ENCODE results near the gene RTP2.
A peak's percentile ranks its signal among the peaks of the same experiment; 100 is the strongest.
"Not testable (repeated sequence)": the region's sequence is repeated elsewhere in the genome, so short reads cannot be mapped to it uniquely, and the experiment has no call there.

Gene RTP2

DNA sequence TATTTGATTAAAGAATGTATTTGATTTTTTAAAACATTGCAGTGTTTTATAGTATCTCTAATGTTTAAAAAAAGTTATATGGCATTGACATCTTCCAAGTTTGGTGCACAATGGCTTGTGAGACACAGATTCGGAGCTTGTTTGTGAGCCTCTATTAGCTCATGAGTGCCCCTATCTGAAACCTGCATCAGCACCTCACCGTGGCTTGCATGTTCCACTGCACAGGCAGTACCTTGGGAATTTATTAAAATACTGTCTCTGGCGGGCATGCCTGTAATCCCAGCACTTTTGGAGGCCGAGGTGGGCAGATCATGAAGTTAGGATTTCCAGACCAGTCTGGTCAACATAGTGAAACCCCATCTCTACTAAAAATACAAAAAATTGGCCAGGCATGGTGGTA is 6.8 kb upstream of the RTP2 start:
- DNase-seq, result no peak

DNA sequence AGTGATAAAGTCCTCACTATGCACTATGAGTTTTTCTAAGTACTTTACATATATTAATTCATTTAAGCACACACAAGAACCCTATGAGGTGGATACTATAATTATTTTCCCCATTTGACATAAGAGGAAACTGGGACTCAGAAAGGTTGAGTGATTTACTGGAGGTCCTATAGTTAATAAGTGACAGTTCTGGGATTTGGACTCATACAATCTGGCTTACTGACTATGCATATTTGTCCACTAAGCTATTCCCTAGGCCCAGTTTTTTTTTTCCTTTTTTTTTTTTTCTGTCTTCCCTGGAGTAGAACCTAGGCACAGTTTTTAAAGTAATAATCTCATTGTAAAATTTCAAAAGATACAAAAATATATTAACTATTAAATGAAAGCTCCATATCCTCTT is 6.3 kb upstream of the RTP2 start:
- no peak for DNase-seq

DNA sequence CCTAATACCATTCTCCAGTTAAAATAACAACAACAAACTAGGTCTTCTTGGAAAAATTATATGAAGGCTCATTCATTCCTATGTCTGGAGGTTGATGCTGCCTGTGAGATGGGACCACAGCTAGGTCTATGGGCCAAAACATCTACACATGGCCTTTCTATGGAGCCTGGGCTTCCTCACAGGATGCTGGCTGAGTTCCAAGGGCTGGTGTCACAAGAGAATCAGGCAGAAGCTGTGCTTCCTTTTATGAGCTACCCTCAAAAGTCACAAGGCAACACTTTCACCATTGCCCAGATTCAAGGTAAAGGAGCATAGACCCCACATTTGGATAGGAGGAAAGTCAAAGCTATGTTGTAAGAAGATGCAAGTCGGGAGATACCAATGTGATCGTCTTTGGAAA is 4.6 kb upstream of the RTP2 start:
- no peak for DNase-seq

DNA sequence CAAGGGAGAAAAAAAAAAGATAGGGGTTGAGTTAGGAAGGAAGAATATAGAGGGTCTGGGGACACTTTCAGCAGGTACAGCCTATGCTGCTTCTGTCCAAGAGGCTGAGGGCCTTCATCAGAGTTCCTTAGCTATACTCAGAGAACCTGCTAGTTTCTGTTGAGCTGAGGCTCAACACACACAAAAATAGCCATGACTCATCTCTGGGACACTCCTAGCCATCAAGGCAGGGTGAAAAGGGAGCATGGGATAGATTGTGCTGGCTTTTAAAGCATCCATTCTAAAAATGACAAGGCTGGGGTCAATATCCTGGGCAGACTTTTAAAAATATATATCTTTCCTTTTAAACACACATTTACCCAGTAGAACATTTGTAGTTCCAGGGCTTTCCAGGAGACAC is 2.8 kb upstream of the RTP2 start:
- no peak for DNase-seq

DNA sequence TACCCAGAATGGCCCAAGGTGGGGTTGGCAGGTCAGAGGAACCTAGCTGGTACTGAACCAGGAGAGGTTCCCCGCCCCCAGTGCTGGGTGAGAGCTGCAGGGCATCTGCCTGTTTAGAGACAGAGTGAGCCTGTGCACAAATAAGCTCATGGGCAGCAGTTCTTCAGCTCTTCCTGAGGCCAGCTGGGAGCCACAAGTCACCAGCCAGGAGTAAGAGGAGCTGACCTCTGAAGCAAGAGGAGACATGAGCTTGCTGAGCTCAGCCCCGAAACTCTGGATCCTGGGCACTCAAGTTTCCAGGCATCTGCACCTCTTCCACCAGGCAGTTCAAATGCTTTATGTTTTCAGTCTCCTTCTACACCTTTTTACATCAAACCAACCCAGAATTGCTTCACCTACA is 2.1 kb downstream of the RTP2 start:
- no peak for DNase-seq

DNA sequence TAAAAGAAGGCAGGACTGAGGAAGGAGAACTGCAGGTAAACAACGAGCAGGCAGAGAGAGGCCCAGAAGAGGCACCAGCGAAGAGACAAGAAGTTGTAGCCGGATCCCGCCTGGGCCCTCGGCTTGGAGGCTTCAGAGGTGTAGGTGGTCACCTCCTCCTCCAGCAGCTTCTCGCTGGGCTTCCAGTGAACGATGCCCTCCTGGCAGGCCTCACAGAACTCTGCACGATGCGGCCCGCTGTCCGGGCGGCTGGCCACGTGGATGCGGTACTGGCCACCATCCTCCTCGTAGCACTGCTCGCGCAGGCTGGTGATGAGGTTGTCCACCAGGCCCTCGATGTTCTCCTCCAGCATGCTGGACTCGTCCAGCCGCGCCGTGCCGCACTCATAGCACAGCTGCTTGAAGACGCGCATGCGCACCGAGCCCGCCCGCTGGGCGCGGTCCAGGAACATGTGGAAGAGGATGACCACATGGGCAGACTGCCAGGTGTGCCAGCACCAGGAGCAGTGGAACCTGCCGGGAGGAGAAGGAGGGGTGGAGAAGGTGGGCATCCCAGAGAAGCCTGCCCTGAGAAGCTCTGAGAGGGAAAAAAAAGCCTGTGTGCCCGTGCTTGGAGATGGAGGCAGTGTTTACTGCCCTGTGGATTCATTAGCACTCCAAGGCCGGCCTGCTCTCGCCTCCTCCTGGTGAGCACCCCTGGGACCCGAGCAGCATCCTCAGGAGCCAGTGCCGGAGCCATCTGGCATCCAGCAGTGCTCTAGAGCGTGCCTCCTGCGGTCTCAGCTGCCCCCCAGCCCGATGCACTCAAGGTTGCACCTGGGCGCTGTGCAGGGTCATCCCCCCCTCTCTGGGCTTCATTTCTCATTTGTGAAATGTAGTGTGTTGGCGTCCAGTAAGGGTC is 3.6 kb downstream of the RTP2 start:
- no peak for DNase-seq

DNA sequence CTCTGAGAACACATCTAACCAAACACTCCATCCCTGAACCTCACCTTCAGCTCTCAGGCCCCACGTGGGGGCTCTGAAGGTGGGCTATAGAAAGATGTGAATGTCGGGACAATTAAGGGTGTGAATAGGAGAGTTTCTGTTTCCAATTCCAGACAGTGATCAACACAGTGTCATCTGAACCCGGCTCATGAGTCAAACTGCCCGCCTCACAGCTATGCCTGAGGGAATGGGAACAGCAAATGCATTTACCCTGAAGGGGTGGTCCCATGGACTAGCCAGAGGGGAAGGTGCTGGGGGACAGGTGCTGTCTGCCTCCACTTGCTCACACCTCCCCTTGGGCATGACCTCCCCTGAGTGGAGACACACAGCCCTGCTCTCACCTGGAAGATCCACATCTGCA is 6.3 kb downstream of the RTP2 start:
- DNase-seq, result no peak

DNA sequence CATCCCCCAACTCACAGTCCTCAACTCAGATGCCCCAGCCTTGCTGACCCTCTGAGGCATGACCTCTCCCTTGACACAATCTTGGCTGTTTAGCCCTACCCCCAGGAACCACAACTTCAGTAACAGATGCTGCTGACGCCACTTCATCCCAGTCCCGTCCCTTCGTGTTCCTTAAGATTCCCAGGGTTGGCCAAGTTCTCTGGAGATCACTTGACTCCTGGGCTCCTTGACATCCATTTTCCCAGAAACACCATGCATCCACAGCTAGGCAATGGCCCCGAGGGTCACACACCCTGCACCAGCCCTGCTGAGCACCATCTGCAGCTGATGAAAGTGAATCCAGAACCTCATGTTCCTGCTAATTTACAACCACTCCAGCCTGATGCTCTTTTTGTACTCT is 6.9 kb downstream of the RTP2 start:
- no peak for DNase-seq

DNA sequence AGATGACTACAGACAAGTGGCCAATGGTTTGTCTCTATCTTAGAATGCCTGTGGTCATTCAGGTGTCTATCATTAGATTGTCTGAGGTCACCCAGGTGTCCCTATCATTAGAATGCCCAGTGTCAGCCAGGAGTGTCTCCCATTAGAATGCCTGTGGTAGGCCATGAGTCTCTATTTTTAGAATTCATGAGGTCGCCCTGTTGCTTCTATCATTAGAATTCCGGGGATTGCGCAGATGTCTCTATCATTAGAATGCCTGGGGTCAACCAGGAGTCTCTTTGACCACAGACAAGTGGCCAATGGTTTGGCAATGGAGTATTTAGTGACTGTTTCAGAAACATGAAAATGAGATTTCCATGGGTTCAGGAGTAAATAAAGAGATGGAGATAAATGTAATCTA is 7.6 kb downstream of the RTP2 start:
- DNase-seq, result no peak

DNA sequence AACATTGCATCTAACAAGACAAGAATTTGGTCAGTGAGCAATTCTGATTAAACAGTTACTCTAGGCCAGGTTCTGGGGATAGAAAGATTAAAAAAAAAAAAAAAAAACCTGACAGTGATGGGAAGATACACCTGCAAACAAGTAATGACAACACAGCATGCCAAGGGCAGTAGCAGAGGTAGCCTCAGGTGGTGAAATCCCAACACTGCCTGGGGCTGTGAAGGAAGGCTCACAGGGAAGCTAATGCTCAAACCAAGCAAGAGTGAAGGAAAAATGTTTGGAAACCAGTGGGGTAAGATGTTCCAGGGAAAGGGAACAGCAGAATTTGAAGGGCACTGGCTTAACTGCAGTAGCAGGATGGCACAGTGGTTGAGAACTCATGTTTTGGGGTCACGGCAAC is 8.9 kb downstream of the RTP2 start:
- DNase-seq, result no peak

DNA sequence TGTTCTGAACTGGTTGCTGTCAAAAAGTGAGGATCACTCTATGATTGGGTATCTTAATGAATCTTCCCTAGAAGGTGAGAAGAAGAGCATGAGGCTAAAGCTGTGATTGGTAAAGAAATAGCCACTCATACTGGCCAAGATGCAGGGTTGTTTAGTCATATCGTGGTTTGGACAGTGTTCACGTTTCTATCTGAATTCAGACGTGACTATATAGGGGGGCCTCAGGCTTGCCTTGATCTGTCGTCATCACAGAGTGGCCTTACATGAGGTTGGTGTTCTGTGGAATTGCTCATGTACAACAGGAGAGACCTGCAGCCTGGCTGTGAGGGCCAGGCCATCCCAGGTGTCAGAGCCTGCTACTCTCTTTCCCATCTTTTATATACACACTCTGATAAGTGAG is 12.4 kb downstream of the RTP2 start:
- no peak for DNase-seq

DNA sequence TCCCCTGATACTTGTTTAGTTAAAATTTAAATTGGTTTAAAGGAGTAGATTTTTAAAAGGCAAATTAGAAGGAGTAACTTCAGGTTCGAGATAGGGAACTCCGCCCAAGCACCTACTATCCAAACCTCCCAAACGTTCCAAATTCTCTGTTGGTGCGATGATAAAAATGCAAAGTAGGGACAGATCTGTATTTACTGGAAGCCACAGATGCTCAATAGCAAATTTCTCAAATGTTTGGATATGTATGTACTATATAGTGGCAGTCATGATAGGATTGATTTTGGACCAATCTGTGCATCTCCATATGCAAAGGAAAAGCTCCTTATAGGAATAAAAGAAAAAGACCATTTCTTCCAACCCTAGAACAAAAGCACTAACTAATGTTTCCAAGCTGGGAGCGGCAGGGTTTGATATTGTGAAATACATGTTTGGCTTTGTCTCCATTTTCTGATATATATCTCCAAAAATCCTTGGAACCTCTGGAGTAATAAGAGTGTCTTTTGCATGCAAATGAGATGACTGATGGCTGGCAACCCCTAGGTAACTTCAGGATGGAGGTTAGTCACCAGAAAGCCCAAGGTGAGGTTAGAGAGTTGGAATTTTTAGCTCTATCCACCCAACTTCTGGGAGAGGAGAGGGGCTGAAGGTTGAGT is 15.6 kb downstream of the RTP2 start:
- no peak for DNase-seq

DNA sequence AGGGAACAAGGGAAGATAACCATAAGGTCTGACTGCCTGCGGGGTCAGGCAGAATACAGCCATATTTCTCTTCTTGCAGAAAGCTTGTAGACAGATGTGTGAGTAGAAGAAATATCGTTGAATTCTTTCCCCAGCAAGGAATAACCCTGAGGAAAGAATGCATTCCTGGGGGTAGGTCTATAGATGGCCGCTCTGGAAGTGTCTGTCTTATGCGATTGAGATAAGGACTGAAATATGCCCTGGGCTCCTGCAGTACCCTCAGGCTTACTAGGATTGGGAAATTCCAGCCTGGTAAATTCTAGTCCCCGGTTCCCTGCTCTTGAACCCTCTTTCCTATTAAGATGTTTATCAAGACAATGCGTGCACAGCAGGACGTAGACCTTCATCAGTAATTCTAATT is 16.4 kb downstream of the RTP2 start:
- no peak for DNase-seq

DNA sequence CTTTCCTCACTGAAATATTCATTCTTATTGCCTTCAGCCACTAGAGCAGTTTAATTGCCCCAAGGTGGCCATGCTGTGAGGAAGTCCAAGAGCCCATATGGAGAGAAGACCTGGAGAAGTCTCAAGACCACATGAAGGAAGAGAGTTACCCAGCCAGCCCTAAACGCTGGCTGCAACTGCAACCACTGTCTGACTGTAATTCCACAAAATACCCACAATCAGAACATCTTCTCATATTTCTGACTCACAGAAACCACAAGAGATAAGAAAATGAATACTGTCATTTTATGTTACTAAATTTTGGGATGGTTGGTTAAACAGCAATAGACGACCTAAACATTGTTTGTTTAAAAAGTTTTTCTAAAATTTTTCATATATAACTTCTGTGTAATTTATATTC is 17.5 kb downstream of the RTP2 start:
- peak; percentile 6 for DNase-seq

DNA sequence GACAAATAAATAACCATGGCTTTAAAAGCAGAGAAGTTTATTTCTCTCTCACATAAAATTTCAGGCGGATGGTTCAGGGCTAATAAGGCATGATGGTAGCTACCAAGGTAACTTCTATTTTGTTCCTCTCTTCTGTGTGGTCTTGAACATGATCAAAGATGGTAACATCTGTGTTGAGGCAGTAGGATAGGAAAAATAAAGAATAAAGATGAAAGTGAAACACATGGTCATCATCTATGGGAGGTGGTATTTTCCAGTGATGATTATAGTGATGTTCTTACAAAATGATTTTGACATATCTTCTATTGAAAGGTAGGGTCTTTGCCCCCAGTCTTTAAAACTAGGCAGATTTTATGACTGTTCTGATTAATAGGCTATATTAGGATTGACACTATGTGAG is 17.9 kb downstream of the RTP2 start:
- no peak for DNase-seq

DNA sequence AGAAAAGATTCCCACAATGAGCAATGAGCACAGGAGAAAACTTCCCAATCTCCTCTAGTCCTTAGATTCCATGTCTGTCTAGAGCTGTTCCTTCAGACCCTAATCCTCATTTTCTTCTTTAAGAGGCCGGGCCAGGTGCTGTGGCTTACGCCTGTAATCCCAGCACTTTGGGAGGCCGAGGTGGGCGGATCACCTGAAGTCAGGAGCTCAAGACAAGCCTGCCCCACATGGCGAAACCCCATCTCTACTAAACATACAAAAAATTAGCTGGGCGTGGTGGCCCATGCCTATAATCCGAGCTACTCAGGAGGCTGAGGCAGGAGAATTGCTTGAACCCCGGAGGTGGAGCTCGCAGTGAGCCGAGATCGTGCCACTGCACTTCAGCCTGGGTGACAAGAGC is 20.6 kb downstream of the RTP2 start:
- DNase-seq, result not testable (repeated sequence)

DNA sequence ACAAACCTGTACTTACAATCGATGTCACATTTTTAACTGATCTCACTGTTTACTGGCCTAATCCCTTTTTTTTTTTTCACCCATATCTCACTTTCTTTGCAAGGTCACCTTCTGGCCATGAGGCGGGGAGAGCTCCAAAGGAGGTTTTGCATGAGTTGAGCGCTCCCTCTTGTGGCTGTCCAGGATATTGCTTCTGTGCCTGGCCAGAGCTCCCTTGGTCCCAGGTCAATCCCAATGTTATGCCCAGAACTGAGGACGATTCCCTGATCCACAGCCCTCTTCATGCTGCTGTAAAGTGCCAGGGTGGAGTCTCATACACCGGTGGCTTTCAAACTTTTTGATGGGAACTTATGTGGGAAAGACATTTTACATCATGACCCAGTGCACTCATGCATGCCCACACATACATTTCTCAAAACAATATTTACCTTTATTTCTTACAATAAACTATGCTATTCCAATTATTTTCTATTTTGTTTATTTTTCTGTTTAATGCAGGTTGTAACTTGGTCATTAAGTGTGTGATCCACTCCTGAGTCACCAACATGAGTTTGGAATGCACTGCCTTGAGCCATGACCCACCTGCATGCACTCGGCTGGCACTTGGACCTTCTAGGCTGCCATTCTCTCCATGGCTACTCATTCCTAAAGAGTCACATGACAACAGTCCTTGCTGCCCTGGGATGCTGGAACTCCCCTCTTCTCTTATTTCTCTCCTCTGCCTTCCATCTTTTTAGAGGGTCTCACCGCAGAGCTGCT is 22.5 kb downstream of the RTP2 start:
- peak; percentile 71 for DNase-seq

DNA sequence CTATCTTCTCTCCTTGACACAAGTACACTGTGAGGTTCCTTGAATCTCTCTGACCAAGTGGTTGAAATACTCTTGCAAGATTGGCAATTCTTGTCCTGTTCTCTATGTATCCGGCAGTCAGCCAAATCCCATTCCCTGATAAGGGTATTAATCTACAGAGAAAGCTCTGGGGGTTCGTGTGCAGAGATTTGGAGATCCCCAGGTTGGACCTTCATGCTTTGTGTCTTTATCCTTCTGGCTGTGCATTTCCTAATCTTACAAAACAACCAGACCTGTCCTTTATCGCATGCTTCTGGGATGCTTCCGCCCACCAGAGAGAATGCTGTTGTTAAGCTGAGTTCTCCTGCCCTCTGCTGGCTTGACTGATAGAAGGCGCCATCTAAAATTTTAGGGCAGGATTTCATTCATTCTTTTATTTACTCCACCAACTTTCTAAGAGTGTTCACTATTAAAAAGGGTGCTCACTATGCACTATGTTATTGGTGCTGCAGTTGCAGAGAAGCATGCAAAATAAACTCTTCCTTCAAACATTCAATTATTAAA is 23.6 kb downstream of the RTP2 start:
- peak; percentile 6 for DNase-seq

DNA sequence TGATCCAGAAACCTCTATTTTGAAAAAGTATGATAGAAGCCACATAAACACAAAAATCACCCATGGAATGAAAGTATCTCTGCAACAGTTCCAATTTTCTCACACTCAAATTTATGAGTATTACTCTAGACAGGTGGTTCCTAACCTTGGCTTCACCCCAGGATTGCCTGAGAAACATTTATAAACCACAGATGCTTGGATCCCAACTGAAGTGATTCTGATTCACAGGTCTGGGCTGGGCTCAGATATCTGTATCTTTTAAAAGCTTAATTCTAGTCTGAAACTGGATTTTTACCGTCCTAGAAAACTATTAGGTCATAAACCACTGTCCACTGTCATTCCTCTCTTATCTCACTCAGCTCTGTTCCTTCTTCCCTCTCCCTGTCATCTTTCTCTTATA is 24.8 kb downstream of the RTP2 start:
- no peak for DNase-seq

DNA sequence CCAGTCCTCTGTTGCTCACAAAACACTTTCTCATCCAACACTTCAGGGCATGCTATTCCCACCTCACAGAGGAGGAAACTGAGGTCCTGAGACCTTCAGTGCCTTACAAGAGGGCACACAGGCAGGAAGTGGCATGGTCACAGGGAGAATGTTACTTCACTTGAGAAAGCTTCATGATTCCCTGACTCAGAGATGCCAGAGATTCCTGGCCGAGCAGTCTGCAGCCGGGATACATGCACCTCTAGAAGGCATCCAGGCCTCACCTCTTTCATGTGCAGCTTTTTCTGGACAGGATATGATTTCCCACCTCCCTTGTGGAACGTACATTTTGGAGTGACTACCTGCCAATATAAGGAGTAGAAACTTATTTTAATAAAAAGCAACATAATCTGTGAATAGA is 29.3 kb downstream of the RTP2 start:
- DNase-seq, result no peak

DNA sequence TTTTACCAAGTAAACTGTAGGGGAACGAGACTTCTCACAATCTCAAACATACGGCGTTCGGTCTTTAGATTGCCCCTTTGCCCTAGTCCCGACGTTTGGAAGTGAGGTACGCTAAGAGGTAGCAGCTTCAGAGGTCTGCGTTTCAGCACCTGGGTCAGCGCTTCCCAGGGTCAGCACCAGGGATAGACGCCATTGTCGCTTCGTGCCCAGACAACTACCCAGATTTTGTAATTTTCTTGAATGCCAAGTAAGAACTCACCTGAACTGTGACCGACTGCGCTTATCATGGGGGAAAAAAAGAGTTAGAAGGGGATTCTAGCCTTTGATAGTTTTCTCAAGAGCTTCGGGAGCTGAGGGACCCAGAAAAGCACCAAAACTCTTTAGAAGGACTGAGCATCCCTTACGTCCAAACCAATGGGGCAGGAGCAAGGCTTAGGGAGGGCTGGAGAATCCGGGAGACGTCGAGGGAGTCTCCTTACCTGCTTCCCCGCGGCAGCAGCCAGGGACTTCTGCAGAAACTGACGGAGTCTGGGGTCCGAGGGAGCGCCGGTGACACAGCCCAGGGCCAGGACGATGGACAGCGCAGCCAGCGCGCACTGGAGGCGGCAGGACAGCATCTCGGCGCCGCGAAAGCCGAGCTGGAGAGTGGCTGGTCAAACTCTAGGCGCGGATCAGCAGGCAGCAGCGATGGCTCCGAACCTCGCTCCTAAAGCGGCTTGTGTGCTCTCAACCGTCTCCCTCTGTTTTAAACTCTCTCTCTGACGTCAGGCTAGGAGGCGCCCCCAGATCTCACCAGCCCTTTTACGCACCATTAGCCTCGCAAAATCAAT is 32.5 kb downstream of the RTP2 start, which contains the start of gene SST:
SST (minus strand) TSS at position 720 of the 830 bp plus-strand sequence; CDS start at position 617, 103 bp downstream.
- DNase-seq, result peak; percentile 6

DNA sequence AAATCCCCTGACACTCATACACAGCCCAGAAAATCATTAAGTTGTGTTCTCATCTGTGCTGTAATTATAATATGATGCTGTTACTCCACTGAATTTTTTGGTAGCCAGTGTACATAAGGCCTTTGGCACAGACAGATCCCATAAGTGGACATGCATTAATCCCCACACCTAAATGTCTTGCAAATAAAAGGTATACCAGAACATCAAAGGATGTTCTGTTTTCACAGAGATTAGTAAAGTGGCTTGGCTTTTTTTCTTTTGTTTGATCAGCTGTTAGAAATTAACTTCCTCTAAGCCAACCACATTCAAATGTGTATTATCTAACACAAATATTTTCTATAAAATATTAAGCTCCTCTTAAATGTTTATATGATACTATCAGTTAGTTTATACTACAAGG is 34.8 kb downstream of the RTP2 start:
- no peak for DNase-seq

Data from activated naive CD4-positive, alpha-beta T cell treated with Interleukin-2 at 50 U/mL for 16 hours (primary cell).